Caco-2 (cell line): ENCODE data around the gene PPFIA3. TPM values are rescaled to one million over a fixed set of nuclear protein-coding genes. Genes with fewer than 3 reads are reported as not detected.

Experiments
- BruUV-seq: library from RNA; stranded (reverse); fragments of 400-500 nt; replicated peaks from 2 replicates; lab custom pipeline; 2021; lab: Mats Ljungman, UMichigan
- CTCF ChIA-PET: fragments of 300-600 bp; sonication (Branson Sonifier 250); formaldehyde crosslinking; loops from one replicate; lab custom pipeline; 2022; ENCODE audit warnings: antibody characterized with exemption; lab: Charles Lee
- POLR2A ChIA-PET: fragments of 300-600 bp; sonication (Branson Sonifier 250); formaldehyde crosslinking; loops from one replicate; lab custom pipeline; 2022; ENCODE audit warnings: antibody characterized with exemption; lab: Charles Lee
- DNase-seq, 2 experiments: peaks; one replicate each; pipeline versions ENCODE4 v3.0.0 to v3.0.0-alpha.2; 2020 to 2022
- H3K27me3 ChIP-seq: replicated peaks from 2 replicates; pipeline ENCODE4 v1.6.0; 2011; ENCODE audit warnings: low read length; ENCODE audit not compliant: control insufficient read depth, insufficient read depth
- H3K36me3 ChIP-seq: 2 replicates; pipeline ENCODE4 v1.5.1; 2011; ENCODE audit warnings: low read length; ENCODE audit not compliant: control insufficient read depth, insufficient read depth
- H3K4me1 ChIP-seq: fragments of 250-450 bp; sonication (Bioruptor Pico); 2 replicates; pipeline ENCODE4 v1.5.1; 2020; ENCODE audit warnings: mild to moderate bottlenecking
- H3K4me3 ChIP-seq: 2 replicates; pipeline ENCODE4 v1.5.1; 2011; ENCODE audit warnings: low read depth, mild to moderate bottlenecking, control low read depth, low read length
- H3K9me3 ChIP-seq: fragments of 250-450 bp; sonication (Bioruptor Pico); 2 replicates; pipeline ENCODE4 v1.5.1; 2020; ENCODE audit warnings: mild to moderate bottlenecking, moderate library complexity
- H3K27ac Mint-ChIP-seq: one replicate; pipeline ENCODE4 v1.8.0; 2022; ENCODE audit warnings: mixed read lengths; ENCODE audit not compliant: unreplicated experiment
- H3K27me3 Mint-ChIP-seq: one replicate; pipeline ENCODE4 v1.8.0; 2022; ENCODE audit warnings: mixed read lengths; ENCODE audit not compliant: insufficient read depth, unreplicated experiment
- H3K36me3 Mint-ChIP-seq: one replicate; pipeline ENCODE4 v1.8.0; 2022; ENCODE audit warnings: mild to moderate bottlenecking, mixed read lengths; ENCODE audit not compliant: insufficient read depth, unreplicated experiment
- H3K4me1 Mint-ChIP-seq: one replicate; pipeline ENCODE4 v1.8.0; 2022; ENCODE audit warnings: low read depth, mixed read lengths; ENCODE audit not compliant: unreplicated experiment
- H3K4me3 Mint-ChIP-seq: one replicate; pipeline ENCODE4 v1.8.0; 2022; ENCODE audit warnings: mild to moderate bottlenecking, moderate library complexity, mixed read lengths; ENCODE audit not compliant: unreplicated experiment
- H3K9me3 Mint-ChIP-seq: one replicate; pipeline ENCODE4 v1.8.0; 2022; ENCODE audit warnings: mixed read lengths; ENCODE audit not compliant: unreplicated experiment
- CTCF ChIP-seq, 2 experiments: fragments of 200-600 bp in 1 of 2; IDR thresholded peaks; 1 replicate in 1 of 2; 2 replicates in 1 of 2; pipeline versions ENCODE4 v1.5.1 to v1.8.0; 2011 to 2022; ENCODE audit warnings: antibody characterized with exemption in 1 of 2, control low read depth in 1 of 2, inconsistent platforms in 1 of 2, low read depth in 1 of 2, low read length in 1 of 2, mild to moderate bottlenecking in 1 of 2, moderate library complexity in 1 of 2; ENCODE audit not compliant: insufficient read depth in 1 of 2, severe bottlenecking in 1 of 2, unreplicated experiment in 1 of 2
- intact Hi-C: fragments of 100-400 bp; cut with micrococcal nuclease; formaldehyde crosslinking; loops from one replicate; pipeline ENCODE4 v1.10.0; 2022; ENCODE audit not compliant: unreplicated experiment
- total RNA-seq: library from RNA; stranded (reverse); gene quantifications from 2 replicates; pipeline ENCODE4 v1.2.3, GENCODE V29; 2022

Gene PPFIA3
- total RNA-seq, 1 experiment from 2014 or later: 11.8 TPM

DNA sequence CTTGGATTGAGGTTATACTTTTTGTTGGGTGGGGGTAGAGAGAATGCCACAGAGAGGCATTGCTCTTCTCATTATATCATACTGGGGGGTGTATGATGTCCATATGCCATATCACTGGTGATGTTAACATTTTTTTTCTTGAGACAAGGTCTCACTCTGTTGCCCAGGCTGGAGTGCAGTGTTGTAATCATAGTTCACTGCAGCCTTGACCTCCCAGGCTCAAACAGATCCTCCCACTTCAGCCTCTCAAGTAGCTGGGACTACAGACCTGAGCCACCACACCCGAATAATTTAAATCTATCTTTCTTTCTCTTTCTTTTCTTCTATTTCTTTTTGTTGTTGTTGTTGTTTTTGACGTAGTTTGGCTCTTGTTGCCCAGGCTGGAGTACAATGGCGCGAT is 39.0 kb upstream of the PPFIA3 start:
- Histone ChIP-seq H3K4me1 (0 out of 2 replicates have a peak, but pooled peaks cover 5% of the 10 kb centered on the region), H3K9me3 (no peaks in the 10 kb centered on the region), H3K36me3 (no peaks in the 10 kb centered on the region), H3K27me3 (no peaks in the 10 kb centered on the region), H3K4me3 (no peak overlapping the region)
- intact Hi-C loops: no loop called here
- no TSS peak for BruUV-seq
- POLR2A ChIA-PET: no interaction called here
- no peak for TF ChIP-seq CTCF (IDR thresholded peaks at IDR 0.05; ENCODE audit: insufficient read depth in 1 of 2, low read depth in 1 of 2, low read length in 1 of 2, severe bottlenecking in 1 of 2, unreplicated experiment in 1 of 2)
- H3K27me3 Mint-ChIP-seq: no peaks in the 10 kb centered on the region
- DNase-seq: no peak
- peaks cover 10% of the 10 kb centered on the region for H3K4me1 Mint-ChIP-seq
- H3K36me3 Mint-ChIP-seq: peaks cover 9% of the 10 kb centered on the region
- H3K27ac Mint-ChIP-seq: no peak overlapping the region
- no peaks in the 10 kb centered on the region for H3K9me3 Mint-ChIP-seq
- CTCF ChIA-PET: no interaction called here
- H3K4me3 Mint-ChIP-seq: no peak overlapping the region

DNA sequence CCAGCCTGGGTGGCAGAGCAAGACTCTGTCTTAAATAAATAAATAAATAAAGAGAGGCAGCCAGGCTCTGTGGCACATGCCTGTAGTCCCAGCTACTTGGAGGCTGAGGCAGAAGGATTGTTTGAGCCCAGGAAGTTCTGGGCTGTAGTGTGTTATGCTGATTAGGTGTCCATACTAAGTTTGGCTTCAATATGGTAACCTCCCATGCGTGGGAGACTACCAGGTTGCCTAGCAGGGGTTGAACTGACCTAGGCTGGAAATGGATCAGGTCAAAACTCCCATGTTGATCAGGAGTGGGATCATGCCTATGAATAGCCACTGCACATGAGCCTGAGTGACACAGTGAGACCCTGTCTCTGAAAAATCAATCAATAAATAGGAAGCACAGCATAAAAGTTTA is 38.1 kb upstream of the PPFIA3 start:
- H3K9me3 Mint-ChIP-seq: no peaks in the 10 kb centered on the region
- 0 out of 2 replicates have a peak, but pooled peaks cover 5% of the 10 kb centered on the region for H3K4me1 ChIP-seq
- peaks cover 18% of the 10 kb centered on the region for H3K36me3 Mint-ChIP-seq
- no peaks in the 10 kb centered on the region for H3K27me3 ChIP-seq
- no peak for DNase-seq
- H3K27ac Mint-ChIP-seq: no peak overlapping the region
- no peaks in the 10 kb centered on the region for H3K27me3 Mint-ChIP-seq
- no peak for TF ChIP-seq CTCF (IDR thresholded peaks at IDR 0.05; ENCODE audit: insufficient read depth in 1 of 2, low read depth in 1 of 2, low read length in 1 of 2, severe bottlenecking in 1 of 2, unreplicated experiment in 1 of 2)
- H3K36me3 ChIP-seq: no peaks in the 10 kb centered on the region
- BruUV-seq: no TSS peak
- no peak overlapping the region for H3K4me3 ChIP-seq
- ChIA-PET CTCF (no interaction called here), POLR2A (no interaction called here)
- no peaks in the 10 kb centered on the region for H3K9me3 ChIP-seq
- peaks cover 10% of the 10 kb centered on the region for H3K4me1 Mint-ChIP-seq
- no peak overlapping the region for H3K4me3 Mint-ChIP-seq
- intact Hi-C loops: no loop called here

DNA sequence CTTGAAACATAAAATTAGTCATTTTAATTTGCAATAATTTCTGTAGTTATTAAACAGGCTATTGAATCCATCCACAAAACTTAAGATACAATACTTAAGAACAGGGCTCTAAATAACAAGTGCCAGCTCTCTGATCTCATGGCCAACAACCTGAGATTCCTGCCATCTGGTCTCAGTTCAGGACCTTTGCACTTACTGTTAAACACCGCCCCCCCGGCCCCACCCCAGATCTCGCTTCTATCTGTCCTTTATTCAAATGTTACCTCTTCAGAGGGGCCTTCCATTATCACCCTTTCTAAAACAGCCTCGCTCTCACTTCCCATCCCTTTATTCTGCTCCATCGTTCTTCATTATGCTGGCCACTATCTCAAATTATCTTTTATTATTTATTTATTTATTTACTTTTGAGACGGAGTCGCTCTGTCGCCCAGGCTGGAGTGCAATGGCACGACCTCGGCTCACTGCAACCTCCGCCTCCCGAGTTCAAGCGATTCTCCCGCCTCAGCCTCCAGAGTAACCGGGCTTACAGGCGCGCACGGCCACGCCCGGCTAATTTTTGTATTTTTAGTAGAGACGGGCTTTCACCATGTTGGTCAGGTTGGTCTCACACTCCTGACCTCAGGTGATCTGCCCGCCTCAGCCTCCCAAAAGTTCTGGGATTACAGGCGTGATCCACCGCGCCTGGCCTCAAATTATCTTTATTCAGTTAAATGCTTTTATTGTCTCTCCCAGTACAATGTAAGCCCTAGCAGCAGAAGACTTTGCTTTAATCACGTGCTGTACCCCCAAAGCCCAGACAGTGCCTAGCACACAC is 34.9 kb upstream of the PPFIA3 start:
- Mint-ChIP-seq H3K4me1 (peaks cover 17% of the 10 kb centered on the region), H3K9me3 (no peaks in the 10 kb centered on the region), H3K27ac (peak overlapping the region; percentile 78), H3K36me3 (peaks cover 46% of the 10 kb centered on the region), H3K27me3 (no peaks in the 10 kb centered on the region), H3K4me3 (peak overlapping the region; percentile 92)
- no TSS peak for BruUV-seq
- Histone ChIP-seq H3K4me1 (0 out of 2 replicates have a peak, but pooled peaks cover 7% of the 10 kb centered on the region), H3K9me3 (no peaks in the 10 kb centered on the region), H3K4me3 (peak overlapping the region; percentile 71), H3K27me3 (no peaks in the 10 kb centered on the region), H3K36me3 (no peaks in the 10 kb centered on the region)
- ChIA-PET CTCF (interaction anchor here (0.6 kb wide), 1 partner anchor 306 kb away, joined by 3 read pairs; no protein-coding TSS in a partner anchor), POLR2A (no interaction called here)
- DNase-seq: peak; percentile 42 to 50
- intact Hi-C loops: loop anchor here (1.0 to 2.0 kb wide), 3 partner anchors 13 to 35 kb away; partner anchors contain the start of genes C19orf73, NTF4 and PPFIA3
- TF ChIP-seq CTCF (IDR thresholded peaks at IDR 0.05; ENCODE audit: insufficient read depth in 1 of 2, low read depth in 1 of 2, low read length in 1 of 2, severe bottlenecking in 1 of 2, unreplicated experiment in 1 of 2): no peak
